HEK293 (cell line): Measurements from ENCODE around the gene ZNF552.

Experiments used
- ATF2 ChIP-seq: fragments of 450-650 bp; formaldehyde crosslinking; IDR thresholded peaks from 2 replicates; pipeline ENCODE4 v1.5.1; 2016; ENCODE audit warnings: missing biosample characterization, missing genetic modification characterization, low read depth
- ELK4 ChIP-seq: IDR thresholded peaks from 2 replicates; pipeline ENCODE4 v1.6.1; 2011; ENCODE audit warnings: mild to moderate bottlenecking, low read depth, low read length, borderline replicate concordance
- REPIN1 ChIP-seq: fragments of 450-650 bp; formaldehyde crosslinking; IDR thresholded peaks from 2 replicates; pipeline ENCODE4 v1.5.1; 2017; ENCODE audit warnings: missing biosample characterization, missing genetic modification characterization, low read depth
- ZNF146 ChIP-seq: fragments of 450-650 bp; formaldehyde crosslinking; IDR thresholded peaks from 2 replicates; pipeline ENCODE4 v1.5.1; 2016; ENCODE audit warnings: missing biosample characterization, missing genetic modification characterization
- ZNF174 ChIP-seq: fragments of 450-650 bp; formaldehyde crosslinking; IDR thresholded peaks from 2 replicates; pipeline ENCODE4 v1.5.0; 2017; ENCODE audit warnings: missing biosample characterization, mild to moderate bottlenecking, missing genetic modification characterization
- ZNF585B ChIP-seq: fragments of 450-650 bp; formaldehyde crosslinking; IDR thresholded peaks from 2 replicates; pipeline ENCODE4 v1.5.1; 2016; ENCODE audit warnings: missing biosample characterization, missing genetic modification characterization
- ZNF768 ChIP-seq: fragments of 450-650 bp; formaldehyde crosslinking; IDR thresholded peaks from 2 replicates; pipeline ENCODE4 v1.5.1; 2018; ENCODE audit warnings: missing biosample characterization, mild to moderate bottlenecking, missing genetic modification characterization
- TF ChIP-seq, protein P1 (sequence below): fragments of 450-650 bp; formaldehyde crosslinking; IDR thresholded peaks from 2 replicates; pipeline ENCODE4 v1.5.1; 2016; ENCODE audit warnings: missing biosample characterization, missing genetic modification characterization
- TF ChIP-seq, protein P2 (sequence below): fragments of 450-650 bp; formaldehyde crosslinking; IDR thresholded peaks from 2 replicates; pipeline ENCODE4 v1.5.1; 2016; ENCODE audit warnings: missing biosample characterization, missing genetic modification characterization

DNA sequence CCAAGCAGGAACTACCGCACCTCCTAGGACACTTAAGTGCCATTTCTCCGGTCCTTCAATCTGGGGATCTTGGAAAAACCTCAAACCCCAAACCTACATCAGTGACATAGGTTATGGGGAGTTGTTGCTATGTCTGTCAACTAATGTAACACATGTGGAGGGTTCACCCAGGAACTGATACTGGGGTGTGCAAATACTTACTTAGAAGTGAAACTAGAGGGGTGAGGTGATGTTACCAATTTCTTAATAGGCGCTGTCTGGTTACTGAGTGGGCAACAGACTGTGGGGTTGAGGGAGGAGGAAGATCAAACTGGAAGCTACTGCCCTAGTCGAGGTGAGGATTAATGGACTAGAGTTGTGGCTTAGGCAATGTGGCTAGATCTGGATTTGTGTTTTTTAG is 43.3 kb downstream of the ZNF552 start:
- TF ChIP-seq ZNF146 (tag by site-specific recombination) (no peak), ELK4 (no peak), ATF2 (tag by site-specific recombination) (no peak), ZNF768 (tag by site-specific recombination) (no peak), ZNF585B (no peak), REPIN1 (tag by site-specific recombination) (no peak), ZNF174 (tag by site-specific recombination) (no peak)
- TF ChIP-seq, protein P1, sequence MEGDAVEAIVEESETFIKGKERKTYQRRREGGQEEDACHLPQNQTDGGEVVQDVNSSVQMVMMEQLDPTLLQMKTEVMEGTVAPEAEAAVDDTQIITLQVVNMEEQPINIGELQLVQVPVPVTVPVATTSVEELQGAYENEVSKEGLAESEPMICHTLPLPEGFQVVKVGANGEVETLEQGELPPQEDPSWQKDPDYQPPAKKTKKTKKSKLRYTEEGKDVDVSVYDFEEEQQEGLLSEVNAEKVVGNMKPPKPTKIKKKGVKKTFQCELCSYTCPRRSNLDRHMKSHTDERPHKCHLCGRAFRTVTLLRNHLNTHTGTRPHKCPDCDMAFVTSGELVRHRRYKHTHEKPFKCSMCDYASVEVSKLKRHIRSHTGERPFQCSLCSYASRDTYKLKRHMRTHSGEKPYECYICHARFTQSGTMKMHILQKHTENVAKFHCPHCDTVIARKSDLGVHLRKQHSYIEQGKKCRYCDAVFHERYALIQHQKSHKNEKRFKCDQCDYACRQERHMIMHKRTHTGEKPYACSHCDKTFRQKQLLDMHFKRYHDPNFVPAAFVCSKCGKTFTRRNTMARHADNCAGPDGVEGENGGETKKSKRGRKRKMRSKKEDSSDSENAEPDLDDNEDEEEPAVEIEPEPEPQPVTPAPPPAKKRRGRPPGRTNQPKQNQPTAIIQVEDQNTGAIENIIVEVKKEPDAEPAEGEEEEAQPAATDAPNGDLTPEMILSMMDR (tag by site-specific recombination): no peak
- TF ChIP-seq, protein P2, sequence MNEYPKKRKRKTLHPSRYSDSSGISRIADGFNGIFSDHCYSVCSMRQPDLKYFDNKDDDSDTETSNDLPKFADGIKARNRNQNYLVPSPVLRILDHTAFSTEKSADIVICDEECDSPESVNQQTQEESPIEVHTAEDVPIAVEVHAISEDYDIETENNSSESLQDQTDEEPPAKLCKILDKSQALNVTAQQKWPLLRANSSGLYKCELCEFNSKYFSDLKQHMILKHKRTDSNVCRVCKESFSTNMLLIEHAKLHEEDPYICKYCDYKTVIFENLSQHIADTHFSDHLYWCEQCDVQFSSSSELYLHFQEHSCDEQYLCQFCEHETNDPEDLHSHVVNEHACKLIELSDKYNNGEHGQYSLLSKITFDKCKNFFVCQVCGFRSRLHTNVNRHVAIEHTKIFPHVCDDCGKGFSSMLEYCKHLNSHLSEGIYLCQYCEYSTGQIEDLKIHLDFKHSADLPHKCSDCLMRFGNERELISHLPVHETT (tag by site-specific recombination): no peak
